ENCODE measurements around the gene TANGO6.

DNA sequence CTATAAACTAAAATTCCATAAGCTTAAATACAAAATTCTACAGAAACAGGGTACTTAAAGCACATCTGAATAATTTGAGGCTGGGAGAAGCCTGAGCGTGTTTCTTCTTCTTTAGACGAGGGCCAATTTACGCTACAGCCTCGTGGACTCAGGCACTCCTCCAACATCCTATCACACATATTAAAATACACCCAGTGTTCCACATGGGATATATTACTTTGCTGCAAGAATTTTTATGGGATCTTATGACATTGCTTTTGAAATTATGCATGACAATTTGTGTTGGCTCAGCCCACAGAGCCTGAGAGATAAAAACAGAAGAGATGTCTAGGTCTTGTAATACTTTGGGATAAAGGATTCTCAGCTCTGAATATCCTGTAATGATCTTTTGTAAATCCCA is 3.5 kb upstream of the TANGO6 start:
- TF ChIP-seq, protein P1, sequence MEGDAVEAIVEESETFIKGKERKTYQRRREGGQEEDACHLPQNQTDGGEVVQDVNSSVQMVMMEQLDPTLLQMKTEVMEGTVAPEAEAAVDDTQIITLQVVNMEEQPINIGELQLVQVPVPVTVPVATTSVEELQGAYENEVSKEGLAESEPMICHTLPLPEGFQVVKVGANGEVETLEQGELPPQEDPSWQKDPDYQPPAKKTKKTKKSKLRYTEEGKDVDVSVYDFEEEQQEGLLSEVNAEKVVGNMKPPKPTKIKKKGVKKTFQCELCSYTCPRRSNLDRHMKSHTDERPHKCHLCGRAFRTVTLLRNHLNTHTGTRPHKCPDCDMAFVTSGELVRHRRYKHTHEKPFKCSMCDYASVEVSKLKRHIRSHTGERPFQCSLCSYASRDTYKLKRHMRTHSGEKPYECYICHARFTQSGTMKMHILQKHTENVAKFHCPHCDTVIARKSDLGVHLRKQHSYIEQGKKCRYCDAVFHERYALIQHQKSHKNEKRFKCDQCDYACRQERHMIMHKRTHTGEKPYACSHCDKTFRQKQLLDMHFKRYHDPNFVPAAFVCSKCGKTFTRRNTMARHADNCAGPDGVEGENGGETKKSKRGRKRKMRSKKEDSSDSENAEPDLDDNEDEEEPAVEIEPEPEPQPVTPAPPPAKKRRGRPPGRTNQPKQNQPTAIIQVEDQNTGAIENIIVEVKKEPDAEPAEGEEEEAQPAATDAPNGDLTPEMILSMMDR (IDR thresholded peaks at IDR 0.05; ENCODE audit: low read depth, low read length, poor library complexity, severe bottlenecking): no peak
- TF ChIP-seq EZH2phosphoT487 (IDR thresholded peaks at IDR 0.05; ENCODE audit: borderline replicate concordance, low read length): no peak

Data from DOHH2 (cell line).